GM12878 (cell line): ENCODE results near the gene HERPUD2. TPM values are rescaled to one million over a fixed set of nuclear protein-coding genes. Genes with fewer than 3 reads are reported as not detected.

Source experiments
- BACH1 ChIP-seq: fragments of 450-650 bp; IDR thresholded peaks from 2 replicates; pipeline ENCODE4 v1.6.1; 2017; ENCODE audit warnings: mild to moderate bottlenecking, borderline replicate concordance
- BMI1 ChIP-seq: fragments of 450-650 bp; IDR thresholded peaks from 2 replicates; pipeline ENCODE4 v1.6.1; 2016; ENCODE audit warnings: mild to moderate bottlenecking, moderate library complexity, borderline replicate concordance
- CTCF ChIP-seq, 3 experiments: IDR thresholded peaks in 2 of 3; conservative IDR thresholded peaks in 1 of 3; 2 replicates each; pipeline ENCODE4 v1.5.1; 2011; ENCODE audit warnings: low read depth in 3 of 3, low read length in 3 of 3, mild to moderate bottlenecking in 3 of 3, control low read depth in 2 of 3, moderate library complexity in 2 of 3, inconsistent platforms in 1 of 3, mixed read lengths in 1 of 3; ENCODE audit not compliant: control insufficient read depth in 2 of 3, insufficient read depth in 1 of 3; ENCODE audit errors: extremely low read depth in 1 of 3
- EP300 ChIP-seq, 2 experiments: fragments of 150-350 bp in 1 of 2; IDR thresholded peaks; 2 replicates each; pipeline ENCODE4 v1.6.1; 2011 to 2012; ENCODE audit warnings: low read depth in 2 of 2, low read length in 2 of 2, borderline replicate concordance in 1 of 2, improper control_type of control experiment in 1 of 2, inconsistent platforms in 1 of 2; ENCODE audit not compliant: control insufficient read depth in 1 of 2
- HDGF ChIP-seq: fragments of 450-650 bp; IDR thresholded peaks from 2 replicates; pipeline ENCODE4 v1.6.1; 2016; ENCODE audit warnings: antibody characterized with exemption
- NFIC ChIP-seq: IDR thresholded peaks from 2 replicates; pipeline ENCODE4 v1.6.1; 2012; ENCODE audit warnings: low read depth, mild to moderate bottlenecking, inconsistent platforms, low read length, moderate library complexity
- NFYB ChIP-seq: IDR thresholded peaks from 2 replicates; pipeline ENCODE4 v1.6.1; 2011; ENCODE audit warnings: low read depth, mild to moderate bottlenecking, low read length, improper control_type of control experiment, moderate library complexity; ENCODE audit not compliant: insufficient read depth
- PML ChIP-seq: IDR thresholded peaks from 2 replicates; pipeline ENCODE4 v1.6.1; 2012; ENCODE audit warnings: low read length, inconsistent platforms
- TCF12 ChIP-seq: IDR thresholded peaks from 2 replicates; pipeline ENCODE4 v1.6.1; 2011; ENCODE audit warnings: low read depth, mild to moderate bottlenecking, low read length
- ZBTB33 ChIP-seq: fragments of 450-650 bp; IDR thresholded peaks from 2 replicates; pipeline ENCODE4 v1.6.1; 2017; ENCODE audit warnings: mild to moderate bottlenecking
- ZNF687 ChIP-seq: fragments of 450-650 bp; IDR thresholded peaks from 2 replicates; pipeline ENCODE4 v1.6.1; 2017; ENCODE audit warnings: mild to moderate bottlenecking, moderate library complexity
- polyA plus RNA-seq, 11 experiments: library from polyadenylated mRNA; depleted of rRNA in 4 of 11; unstranded in 6 of 11; stranded (reverse) in 5 of 11; fragments of >200 nt; fragmentation: Nextera tagmentation in 4 of 11; fragmentation: Illumina TruSeq in 1 of 11; extraction: Ambion mirVana in 4 of 11; extraction: Trizol in 1 of 11; gene quantifications; 1 replicate in 1 of 11; 2 replicates in 10 of 11; pipeline versions ENCODE4 v1.2.1 to v1.2.3, GENCODE V29; 2011 to 2016; ENCODE audit warnings: inconsistent platforms in 2 of 11, missing spikeins in 2 of 11, low read depth in 1 of 11
- total RNA-seq, 4 experiments: library from RNA; depleted of rRNA in 3 of 4; stranded (reverse); fragments of >200 nt in 3 of 4; fragmentation: Illumina TruSeq in 1 of 4; extraction: Trizol in 1 of 4; gene quantifications; 2 replicates each; pipeline versions ENCODE4 v1.2.1 to v1.2.3, GENCODE V29; 2013 to 2021

HERPUD2 gene
- total and polyA plus RNA-seq, 10 of the 15 experiments (the other 5 are each of a cell fraction or from before 2014, with no cell fraction given): 4.7 to 69.6 (median 13.9) TPM

- no peak for TF ChIP-seq ZNF687
- TF ChIP-seq NFIC: no peak
- TF ChIP-seq PML: no peak
- TF ChIP-seq TCF12: no peak
- no peak for TF ChIP-seq HDGF
- no peak for TF ChIP-seq BMI1
- no peak for TF ChIP-seq ZBTB33
- TF ChIP-seq NFYB: no peak
- TF ChIP-seq BACH1: no peak
- no peak for TF ChIP-seq CTCF (IDR thresholded peaks at IDR 0.05 in 2 of 3, conservative IDR thresholded peaks at IDR 0.05 in 1 of 3; ENCODE audit: control insufficient read depth in 2 of 3, extremely low read depth in 1 of 3, insufficient read depth in 1 of 3, low read depth in 3 of 3, low read length in 3 of 3)
- TF ChIP-seq EP300 (IDR thresholded peaks at IDR 0.05; ENCODE audit: borderline replicate concordance in 1 of 2, control insufficient read depth in 1 of 2, low read depth in 2 of 2, low read length in 2 of 2): no peak
Measured at GRCh38 chr7:35588647-35589046, 106.3 kb downstream of the HERPUD2 start (continued).
